HepG2 (cell line): ENCODE data around the gene SYNGAP1. TPM values are rescaled to one million over a fixed set of nuclear protein-coding genes. Genes with fewer than 3 reads are reported as not detected.

Source experiments
- ATAC-seq: fragments of 200-7000 bp; cut with Tn5 transposase; 3 replicates; pipeline ENCODE4 v1.9.1; 2020; ENCODE audit warnings: mild to moderate bottlenecking, moderate library complexity
- BruUV-seq: library from RNA; stranded (reverse); fragments of 400-500 nt; replicated peaks from 2 replicates; lab custom pipeline; 2021; lab: Mats Ljungman, UMichigan
- CTCF ChIA-PET: fragments of 300-600 bp; formaldehyde crosslinking; extraction: SDS; loops from one replicate; lab custom pipeline; 2021; ENCODE audit warnings: low total read pairs, inconsistent platforms, low intra/inter-chr PET ratio; lab: Yijun Ruan, JAX
- POLR2A ChIA-PET: fragments of 350-600 bp; sonication (Branson Sonifier 250); formaldehyde crosslinking; loops from one replicate; lab custom pipeline; 2020; ENCODE audit warnings: antibody characterized with exemption, inconsistent platforms; lab: Yijun Ruan, JAX
- DNase-seq: peaks from one replicate; pipeline ENCODE4 v3.0.0-alpha.2; 2015; ENCODE audit warnings: low spot score
- FAIRE-seq: peaks from 3 replicates; lab custom pipeline; 2011; peaks lifted over from hg19 to GRCh38; lab: Jason Lieb, UNC
- H2AFZ ChIP-seq: one replicate; pipeline ENCODE4 v1.6.1; 2011; ENCODE audit warnings: low read length, inconsistent platforms
- H3K27ac ChIP-seq: fragments of 300-600 bp; 3 replicates; pipeline ENCODE4 v1.8.0; 2011; ENCODE audit warnings: mixed run types, mild to moderate bottlenecking, mixed read lengths, low read length, inconsistent platforms; ENCODE audit not compliant: insufficient read depth; ENCODE audit errors: extremely low read length
- H3K27me3 ChIP-seq, 2 experiments: fragments of 200-600 bp in 1 of 2; 2 replicates in 1 of 2; 3 replicates in 1 of 2; pipeline versions ENCODE4 v1.6.0 to v1.8.0; 2011; ENCODE audit warnings: low read length in 2 of 2, mild to moderate bottlenecking in 2 of 2, moderate library complexity in 2 of 2, inconsistent platforms in 1 of 2; ENCODE audit not compliant: insufficient read depth in 2 of 2, control insufficient read depth in 1 of 2
- H3K36me3 ChIP-seq, 2 experiments: fragments of 200-600 bp in 1 of 2; replicated peaks in 1 of 2; 2 replicates in 1 of 2; 3 replicates in 1 of 2; pipeline versions ENCODE4 v1.5.1 to v1.8.0; 2011; ENCODE audit warnings: low read length in 2 of 2, inconsistent platforms in 1 of 2; ENCODE audit not compliant: insufficient read depth in 2 of 2, control insufficient read depth in 1 of 2
- H3K4me1 ChIP-seq: 2 replicates; pipeline ENCODE4 v1.5.1; 2012; ENCODE audit warnings: low read length, inconsistent platforms; ENCODE audit not compliant: insufficient read depth
- H3K4me2 ChIP-seq: 2 replicates; pipeline ENCODE4 v1.6.0; 2011; ENCODE audit warnings: low read depth, low read length, inconsistent platforms
- H3K4me3 ChIP-seq, 3 experiments: fragments of 200-600 bp in 1 of 3; sonication (generic), shearing (Covaris generic) in 1 of 3; replicated peaks in 1 of 3; 2 replicates each; pipeline ENCODE4 v1.5.1; 2011 to 2016; ENCODE audit warnings: low read length in 3 of 3, inconsistent platforms in 2 of 3, low read depth in 2 of 3, mild to moderate bottlenecking in 2 of 3, control low read depth in 1 of 3, mixed read lengths in 1 of 3; ENCODE audit not compliant: insufficient read depth in 1 of 3
- H3K79me2 ChIP-seq: one replicate; pipeline ENCODE4 v1.6.1; 2011; ENCODE audit warnings: low read length, inconsistent platforms; ENCODE audit not compliant: insufficient read depth
- H3K9ac ChIP-seq: 2 replicates; pipeline ENCODE4 v1.6.0; 2011; ENCODE audit warnings: mild to moderate bottlenecking, low read depth, low read length, inconsistent platforms; ENCODE audit not compliant: insufficient read depth
- H3K9me3 ChIP-seq: 2 replicates; pipeline ENCODE4 v1.5.1; 2012; ENCODE audit warnings: mild to moderate bottlenecking, low read length
- H4K20me1 ChIP-seq: 2 replicates; pipeline ENCODE4 v1.6.0; 2011; ENCODE audit warnings: inconsistent platforms, mild to moderate bottlenecking, low read length, moderate library complexity; ENCODE audit not compliant: insufficient read depth
- ELF1 ChIP-seq: sonication (generic); formaldehyde crosslinking; IDR thresholded peaks from 2 replicates; pipeline ENCODE4 v1.4.0; 2020; ENCODE audit warnings: missing genetic modification reagents
- GATAD1 ChIP-seq: IDR thresholded peaks from 2 replicates; pipeline ENCODE4 v1.6.1; 2016; ENCODE audit warnings: missing genetic modification reagents, missing compliant biosample characterization
- GZF1 ChIP-seq: sonication (generic); formaldehyde crosslinking; IDR thresholded peaks from 2 replicates; pipeline ENCODE4 v1.5.1; 2020; ENCODE audit warnings: mild to moderate bottlenecking, missing genetic modification reagents
- HIC2 ChIP-seq: sonication (generic); formaldehyde crosslinking; IDR thresholded peaks from 2 replicates; pipeline ENCODE4 v1.9.0; 2022; ENCODE audit warnings: low read depth, missing genetic modification reagents
- KAT7 ChIP-seq: IDR thresholded peaks from 2 replicates; pipeline ENCODE4 v1.6.1; 2018; ENCODE audit warnings: borderline replicate concordance, missing compliant biosample characterization
- MXD4 ChIP-seq: IDR thresholded peaks from 2 replicates; pipeline ENCODE4 v1.6.1; 2016; ENCODE audit warnings: mild to moderate bottlenecking, missing biosample characterization, missing genetic modification reagents
- RARA ChIP-seq: IDR thresholded peaks from 2 replicates; pipeline ENCODE4 v1.6.1; 2016; ENCODE audit warnings: missing genetic modification reagents, missing compliant biosample characterization
- TAF15 ChIP-seq: fragments of 200-400 bp; formaldehyde crosslinking; IDR thresholded peaks from one replicate; pipeline ENCODE4 v1.6.1; 2018; ENCODE audit warnings: mild to moderate bottlenecking, low read depth, low read length; ENCODE audit not compliant: poor library complexity, severe bottlenecking
- XRCC5 ChIP-seq: fragments of 200-400 bp; formaldehyde crosslinking; optimal IDR thresholded peaks from 2 replicates; pipeline ENCODE3; 2017; ENCODE audit warnings: mild to moderate bottlenecking, low read length
- YEATS4 ChIP-seq: sonication (generic); formaldehyde crosslinking; IDR thresholded peaks from 2 replicates; pipeline ENCODE4 v1.4.0; 2020; ENCODE audit warnings: missing genetic modification reagents, borderline replicate concordance
- YY1 ChIP-seq: IDR thresholded peaks from 2 replicates; pipeline ENCODE4 v1.6.1; 2011; ENCODE audit warnings: low read length, low read depth, moderate library complexity, mild to moderate bottlenecking; ENCODE audit not compliant: insufficient read depth, insufficient replicate concordance
- ZNF207 ChIP-seq: fragments of 450-650 bp; IDR thresholded peaks from 2 replicates; pipeline ENCODE4 v1.6.1; 2016; ENCODE audit warnings: antibody characterized with exemption, borderline replicate concordance
- ZNF263 ChIP-seq: sonication (generic); formaldehyde crosslinking; IDR thresholded peaks from 2 replicates; pipeline ENCODE4 v1.4.0; 2020; ENCODE audit warnings: missing genetic modification reagents
- ZNF432 ChIP-seq: sonication (generic); formaldehyde crosslinking; IDR thresholded peaks from 2 replicates; pipeline ENCODE4 v1.5.0; 2020; ENCODE audit warnings: missing genetic modification reagents, mild to moderate bottlenecking, borderline replicate concordance
- ZNF549 ChIP-seq: sonication (generic); formaldehyde crosslinking; IDR thresholded peaks from 2 replicates; pipeline ENCODE4 v1.5.0; 2020; ENCODE audit warnings: missing genetic modification reagents
- ZNF562 ChIP-seq: sonication (generic); formaldehyde crosslinking; IDR thresholded peaks from 2 replicates; pipeline ENCODE4 v1.8.0; 2022; ENCODE audit warnings: missing genetic modification reagents, borderline replicate concordance
- ZNF660 ChIP-seq: sonication (generic); formaldehyde crosslinking; IDR thresholded peaks from 2 replicates; pipeline ENCODE4 v1.5.1; 2020; ENCODE audit warnings: mild to moderate bottlenecking, low read depth, missing genetic modification reagents, borderline replicate concordance
- WGBS: methylation state at CpG from one replicate; pipeline ENCODE4 v1.1.6; 2017; ENCODE audit warnings: low lambda C conversion rate; 5-methylcytosine and 5-hydroxymethylcytosine counted together
- in situ Hi-C: cut with HindIII; loops from 2 replicates; pipeline ENCODE4 v1.10.0; 2017; ENCODE audit warnings: low pct_unique_long_range_greater_than_20kb; ENCODE audit not compliant: extremely low pct_ligation_motif_present
- intact Hi-C: fragments of 100-400 bp; cut with micrococcal nuclease; formaldehyde crosslinking; loops from one replicate; pipeline ENCODE4 v1.10.0; 2022; ENCODE audit not compliant: unreplicated experiment
- polyA plus RNA-seq, 8 experiments: library from polyadenylated mRNA; depleted of rRNA in 3 of 8; stranded (reverse) in 7 of 8; unstranded in 1 of 8; fragments of >200 nt; fragmentation: Illumina TruSeq in 4 of 8; extraction: Trizol in 4 of 8; gene quantifications; 2 replicates each; pipeline versions ENCODE4 v1.2.1 to v1.2.3, GENCODE V29; 2011 to 2016; ENCODE audit warnings: low read depth in 4 of 8, missing spikeins in 1 of 8, mixed read lengths in 1 of 8; ENCODE audit not compliant: insufficient read depth in 1 of 8
- total RNA-seq, 5 experiments: library from RNA; depleted of rRNA; stranded (reverse); fragments of >200 nt; fragmentation: Illumina TruSeq; extraction: Trizol; gene quantifications; 2 replicates each; pipeline ENCODE4 v1.2.3, GENCODE V29; 2016; ENCODE audit warnings: low read depth in 1 of 5
- TF ChIP-seq, protein P1 (sequence below): sonication (generic); formaldehyde crosslinking; IDR thresholded peaks from 2 replicates; pipeline ENCODE4 v1.8.1; 2023; ENCODE audit warnings: mild to moderate bottlenecking, moderate library complexity, missing genetic modification reagents

SYNGAP1 gene
- total and polyA plus RNA-seq, 2 of the 13 experiments (the other 11 are each of a cell fraction or from before 2014, with no cell fraction given) = 0.75 to 1.1 TPM

- Histone ChIP-seq H3K4me3 (peak within 1 kb of the TSS; percentile 85 to 87 (median 86)), H2AFZ (no peak within 1 kb of the TSS), H3K9ac (peak within 1 kb of the TSS; percentile 82), H3K36me3 (peaks cover 19 to 51% of the 10 kb centered on the region in 2 experiments), H3K27me3 (no peaks in the 10 kb centered on the region), H3K9me3 (no peaks in the 10 kb centered on the region), H3K4me2 (peak within 1 kb of the TSS; percentile 84), H3K4me1 (peaks cover 32% of the 10 kb centered on the region), H3K27ac (peak within 1 kb of the TSS; percentile 85), H4K20me1 (no peaks in the 10 kb centered on the region), H3K79me2 (peaks cover 10% of the 10 kb centered on the region)
- CTCF ChIA-PET = interaction anchor here (1.3 kb wide), 1 partner anchor 131 kb away, joined by 3 read pairs; no protein-coding TSS in a partner anchor
- no peak for FAIRE-seq
- POLR2A ChIA-PET = interaction anchor here (0.6 to 2.5 kb wide), 11 partner anchors 15 to 439 kb away, joined by 3 to 13 read pairs (median 5); partner anchors contain the start of genes PFDN6, RPS18, TAPBP and VPS52
- in situ Hi-C loops (loop anchor here (10.0 to 25.0 kb wide), 2 partner anchors 124 to 206 kb away; partner anchors contain the start of genes B3GALT4, HSD17B8, PFDN6 and RGL2), intact Hi-C loops (loop anchor here (1.0 kb wide), 2 partner anchors 7 to 20 kb away; partner anchors contain the start of genes CUTA and KIFC1)
- TSS peak; percentile 42 for BruUV-seq
- no peak for DNase-seq
- peak; percentile 14 for ATAC-seq
- 3% methylated on average over 34 of the region's 67 CpGs for WGBS
- TF ChIP-seq ZNF432 (CRISPR knock-in tag) (no peak), ELF1 (CRISPR knock-in tag) (no peak), ZNF562 (CRISPR knock-in tag) (no peak), KAT7 (no peak), TAF15 (no peak), HIC2 (no peak), ZNF207 (no peak), YY1 (no peak), YEATS4 (no peak; the same call in 1 of the 2 replicates), GATAD1 (CRISPR knock-in tag) (no peak), ZNF549 (no peak), MXD4 (no peak), ZNF660 (CRISPR knock-in tag) (no peak), GZF1 (CRISPR knock-in tag) (no peak), RARA (CRISPR knock-in tag) (no peak), ZNF263 (CRISPR knock-in tag) (no peak), XRCC5 (no peak)
- TF ChIP-seq, protein P1, sequence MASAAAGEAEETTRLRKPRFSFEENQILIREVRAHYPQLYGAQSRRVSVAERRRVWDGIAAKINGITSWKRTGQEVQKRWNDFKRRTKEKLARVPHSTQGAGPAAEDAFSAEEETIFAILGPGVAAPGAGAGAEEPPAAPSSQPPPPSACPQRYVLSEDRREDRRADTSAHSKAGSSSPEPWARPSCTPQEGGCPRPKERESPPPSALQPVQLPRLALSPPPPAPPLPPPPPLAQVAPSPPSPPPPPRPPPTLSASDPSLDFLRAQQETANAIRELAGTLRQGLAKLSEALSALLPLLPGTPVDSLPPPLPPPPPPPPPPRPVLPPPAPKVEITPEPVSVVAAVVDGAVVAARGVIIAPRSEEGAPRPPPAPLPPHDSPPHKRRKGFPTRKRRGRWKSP (CRISPR knock-in tag) = no peak; the same call in 1 of the 2 replicates
Measured at GRCh38 chr6:33410711-33411631, 8.9 kb upstream of the SYNGAP1 start, which contains the start of gene PHF1. TSS of gene PHF1 (plus strand) at chr6:33411014. CDS start at chr6:33412264, 1,250 bp downstream.
